Hepatocyte (in vitro differentiated cells): ENCODE measurements around the gene DSPP.

ENCODE experiments used
- EZH2 ChIP-seq: fragments of 200-600 bp; sonication (generic); IDR thresholded peaks from 2 replicates; pipeline ENCODE4 v1.6.1; 2016; ENCODE audit warnings: antibody characterized with exemption, mild to moderate bottlenecking, borderline replicate concordance
- TF ChIP-seq, protein P1 (sequence below): fragments of 200-600 bp; sonication (generic); IDR thresholded peaks from 2 replicates; pipeline ENCODE4 v1.5.1; 2016; ENCODE audit warnings: antibody characterized with exemption, mild to moderate bottlenecking; ENCODE audit not compliant: poor library complexity

- TF ChIP-seq, protein P1, sequence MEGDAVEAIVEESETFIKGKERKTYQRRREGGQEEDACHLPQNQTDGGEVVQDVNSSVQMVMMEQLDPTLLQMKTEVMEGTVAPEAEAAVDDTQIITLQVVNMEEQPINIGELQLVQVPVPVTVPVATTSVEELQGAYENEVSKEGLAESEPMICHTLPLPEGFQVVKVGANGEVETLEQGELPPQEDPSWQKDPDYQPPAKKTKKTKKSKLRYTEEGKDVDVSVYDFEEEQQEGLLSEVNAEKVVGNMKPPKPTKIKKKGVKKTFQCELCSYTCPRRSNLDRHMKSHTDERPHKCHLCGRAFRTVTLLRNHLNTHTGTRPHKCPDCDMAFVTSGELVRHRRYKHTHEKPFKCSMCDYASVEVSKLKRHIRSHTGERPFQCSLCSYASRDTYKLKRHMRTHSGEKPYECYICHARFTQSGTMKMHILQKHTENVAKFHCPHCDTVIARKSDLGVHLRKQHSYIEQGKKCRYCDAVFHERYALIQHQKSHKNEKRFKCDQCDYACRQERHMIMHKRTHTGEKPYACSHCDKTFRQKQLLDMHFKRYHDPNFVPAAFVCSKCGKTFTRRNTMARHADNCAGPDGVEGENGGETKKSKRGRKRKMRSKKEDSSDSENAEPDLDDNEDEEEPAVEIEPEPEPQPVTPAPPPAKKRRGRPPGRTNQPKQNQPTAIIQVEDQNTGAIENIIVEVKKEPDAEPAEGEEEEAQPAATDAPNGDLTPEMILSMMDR, result no peak
- TF ChIP-seq EZH2, result no peak
These were observed 47.5 kb upstream of the DSPP start for GRCh38 chr4:87560802-87561201.
